HEK293 (cell line): Measurements from ENCODE around the gene SAP25.

ENCODE experiments used
- ZNF274 ChIP-seq, 2 experiments: fragments of 200-500 bp in 1 of 2; fragments of 450-650 bp in 1 of 2; sonication (Bioruptor generic) in 1 of 2; formaldehyde crosslinking in 1 of 2; IDR thresholded peaks; 2 replicates each; pipeline versions ENCODE4 v1.5.1 to v1.6.1; 2014 to 2016; ENCODE audit warnings: borderline replicate concordance in 1 of 2, inconsistent platforms in 1 of 2, low read length in 1 of 2, missing biosample characterization in 1 of 2, missing genetic modification characterization in 1 of 2
- ZNF629 ChIP-seq: fragments of 450-650 bp; formaldehyde crosslinking; IDR thresholded peaks from 2 replicates; pipeline ENCODE4 v1.5.1; 2017; ENCODE audit warnings: missing biosample characterization, missing genetic modification characterization
- ZNF776 ChIP-seq: fragments of 450-650 bp; formaldehyde crosslinking; IDR thresholded peaks from 2 replicates; pipeline ENCODE4 v1.5.0; 2017; ENCODE audit warnings: missing biosample characterization, missing genetic modification characterization, borderline replicate concordance
- TF ChIP-seq, protein P1 (sequence below): fragments of 450-650 bp; formaldehyde crosslinking; IDR thresholded peaks from 2 replicates; pipeline ENCODE4 v1.5.1; 2016; ENCODE audit warnings: missing biosample characterization, missing genetic modification characterization

DNA sequence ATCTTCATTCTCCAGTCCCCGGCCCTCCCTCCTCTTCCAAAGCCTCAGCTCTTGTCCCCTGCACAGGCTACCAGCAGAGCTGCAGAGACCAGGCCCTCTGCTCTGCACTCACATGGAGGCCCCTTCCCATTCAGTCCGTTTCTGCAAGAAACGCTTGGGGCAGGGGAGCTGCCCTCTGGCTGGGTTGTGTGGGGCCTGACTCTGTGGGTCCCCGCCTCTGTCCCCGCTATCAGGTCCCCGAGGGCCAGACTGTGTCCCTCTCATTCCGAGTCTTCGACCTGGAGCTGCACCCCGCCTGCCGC lies 30.0 kb upstream of the SAP25 start:
- TF ChIP-seq, protein P1, sequence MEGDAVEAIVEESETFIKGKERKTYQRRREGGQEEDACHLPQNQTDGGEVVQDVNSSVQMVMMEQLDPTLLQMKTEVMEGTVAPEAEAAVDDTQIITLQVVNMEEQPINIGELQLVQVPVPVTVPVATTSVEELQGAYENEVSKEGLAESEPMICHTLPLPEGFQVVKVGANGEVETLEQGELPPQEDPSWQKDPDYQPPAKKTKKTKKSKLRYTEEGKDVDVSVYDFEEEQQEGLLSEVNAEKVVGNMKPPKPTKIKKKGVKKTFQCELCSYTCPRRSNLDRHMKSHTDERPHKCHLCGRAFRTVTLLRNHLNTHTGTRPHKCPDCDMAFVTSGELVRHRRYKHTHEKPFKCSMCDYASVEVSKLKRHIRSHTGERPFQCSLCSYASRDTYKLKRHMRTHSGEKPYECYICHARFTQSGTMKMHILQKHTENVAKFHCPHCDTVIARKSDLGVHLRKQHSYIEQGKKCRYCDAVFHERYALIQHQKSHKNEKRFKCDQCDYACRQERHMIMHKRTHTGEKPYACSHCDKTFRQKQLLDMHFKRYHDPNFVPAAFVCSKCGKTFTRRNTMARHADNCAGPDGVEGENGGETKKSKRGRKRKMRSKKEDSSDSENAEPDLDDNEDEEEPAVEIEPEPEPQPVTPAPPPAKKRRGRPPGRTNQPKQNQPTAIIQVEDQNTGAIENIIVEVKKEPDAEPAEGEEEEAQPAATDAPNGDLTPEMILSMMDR (tag by site-specific recombination) = no peak
- TF ChIP-seq ZNF776 (tag by site-specific recombination) (no peak), ZNF274 (IDR thresholded peaks at IDR 0.05; ENCODE audit: low read length) (no peak), ZNF274 (tag by site-specific recombination; IDR thresholded peaks at IDR 0.05; ENCODE audit: borderline replicate concordance) (no peak), ZNF629 (tag by site-specific recombination) (no peak)
